ENCODE results near the gene CD70. TPM values are rescaled to one million over a fixed set of nuclear protein-coding genes. Genes with fewer than 3 reads are reported as not detected.
"Not testable (repeated sequence)": the region's sequence is repeated elsewhere in the genome, so short reads cannot be mapped to it uniquely, and the experiment has no call there.

The CD70 gene
- total RNA-seq, result 1 to 10 TPM in 1 of 3 donors, not detected in 2; 1.0 TPM
- long read RNA-seq, donor 1, result 0 reads
- long read RNA-seq, donor 2, result 0 reads

DNA sequence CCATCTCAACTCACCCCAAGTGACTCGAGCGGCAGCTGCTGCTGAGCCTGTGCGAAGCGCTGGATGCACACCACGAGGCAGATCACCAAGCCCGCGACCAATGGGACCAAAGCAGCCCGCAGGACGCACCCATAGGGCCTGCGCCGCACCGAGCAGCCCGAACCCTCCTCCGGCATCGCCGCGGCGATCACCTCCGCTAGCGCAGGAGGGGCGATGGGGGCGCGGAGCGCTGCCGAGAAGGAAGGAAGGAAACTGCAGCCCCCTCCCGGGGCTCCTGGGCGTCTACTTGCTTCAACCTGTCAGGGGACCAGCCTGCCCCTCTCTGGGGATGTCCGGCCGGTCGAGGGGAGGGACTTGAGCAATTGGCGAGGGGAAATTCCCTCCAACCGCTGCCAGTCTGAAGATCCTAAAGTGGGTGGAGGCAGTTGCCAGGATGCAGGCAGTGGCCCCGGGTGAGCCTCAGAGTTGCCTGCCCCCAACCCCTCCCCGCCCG is at the start of gene CD70:
Gene CD70, minus strand, starts transcription at position 324 of the 493 bp plus-strand sequence. Its CDS starts 148 bp downstream, at position 176.
- ATAC-seq, result peak; percentile 66
- intact Hi-C loops (cut with DNase I, micrococcal nuclease), result no loop called here
- Histone ChIP-seq H3K4me1 (ENCODE audit: low read depth) (peaks cover 5% of the 10 kb centered on the region), H3K36me3 (ENCODE audit: low read depth) (no peaks in the 10 kb centered on the region), H3K9me3 (no peaks in the 10 kb centered on the region), H3K4me3 (no peak within 1 kb of the TSS)
- DNase-seq, result peak; percentile 14 to 65 (median 40)
- no peak for TF ChIP-seq CTCF (IDR thresholded peaks at IDR 0.05)

DNA sequence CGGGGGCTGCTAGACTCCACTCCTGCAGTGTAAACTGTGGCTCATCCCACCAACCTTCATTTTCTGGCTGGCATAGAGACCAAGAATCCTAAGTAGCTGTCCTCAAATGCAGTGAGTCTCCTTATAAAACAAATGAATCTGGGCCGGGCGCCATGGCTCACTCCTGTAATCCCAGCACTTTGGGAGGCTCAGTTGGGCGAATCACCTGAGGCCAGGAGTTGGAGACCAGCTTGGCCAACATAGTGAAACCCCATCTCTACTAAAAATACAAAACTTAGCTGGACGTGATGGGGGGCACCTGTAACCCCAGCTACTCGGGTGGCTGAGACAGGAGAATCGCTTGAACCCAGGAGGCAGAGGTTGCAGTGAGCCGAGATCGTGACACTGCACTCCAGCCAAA is 49.4 kb upstream of the CD70 start:
- intact Hi-C loops (cut with DNase I, micrococcal nuclease); H3K36me3 ChIP-seq (ENCODE audit: low read depth); H3K4me3 ChIP-seq; DNase-seq; H3K4me1 ChIP-seq (ENCODE audit: low read depth); H3K9me3 ChIP-seq; ATAC-seq: not testable (repeated sequence)

DNA sequence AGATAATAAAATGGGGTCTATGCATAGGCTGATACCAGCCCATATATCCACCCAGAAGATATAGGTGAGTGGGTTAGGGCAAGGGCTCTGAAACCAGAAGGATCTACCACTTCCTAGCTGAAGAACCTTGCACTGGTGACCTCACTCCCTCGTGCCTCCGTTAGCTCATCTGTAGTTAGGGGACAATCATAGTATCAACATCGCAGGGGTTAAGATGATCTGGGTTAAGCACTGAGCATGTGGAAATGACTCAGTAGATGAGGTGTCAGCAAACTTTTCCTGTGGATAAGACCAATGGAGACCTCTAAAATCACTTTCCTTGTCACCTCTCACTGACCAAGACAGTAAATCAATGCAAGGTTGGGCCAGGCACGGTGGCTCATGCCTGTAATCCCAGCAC is 48.5 kb upstream of the CD70 start:
- H3K9me3 ChIP-seq, result no peaks in the 10 kb centered on the region
- no peak for TF ChIP-seq CTCF (IDR thresholded peaks at IDR 0.05)
- peak; percentile 20 for ATAC-seq
- no peak overlapping the region for H3K4me3 ChIP-seq
- H3K36me3 ChIP-seq (ENCODE audit: low read depth), result no peaks in the 10 kb centered on the region
- H3K4me1 ChIP-seq (ENCODE audit: low read depth), result no peaks in the 10 kb centered on the region
- no peak for DNase-seq
- intact Hi-C loops (cut with DNase I, micrococcal nuclease), result loop anchor here (10.0 kb wide), 2 partner anchors 125 to 225 kb away; no protein-coding TSS in a partner anchor

DNA sequence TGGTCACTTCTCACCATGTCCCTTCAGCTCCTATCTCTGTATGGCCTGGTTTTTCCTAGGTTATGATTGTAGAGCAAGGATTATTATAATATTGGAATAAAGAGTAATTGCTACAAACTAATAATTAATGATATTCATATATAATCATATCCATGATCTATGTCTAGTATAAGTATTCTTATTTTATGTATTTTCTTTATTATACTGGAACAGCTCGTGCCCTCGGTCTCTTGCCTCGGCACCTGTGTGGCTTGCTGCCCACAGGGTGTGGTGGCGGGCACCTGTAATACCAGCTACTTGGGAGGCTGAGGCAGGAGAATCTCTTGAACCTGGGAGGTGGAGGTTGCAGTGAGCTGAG is 42.5 kb upstream of the CD70 start:
- not testable (repeated sequence) for DNase-seq; H3K36me3 ChIP-seq (ENCODE audit: low read depth); H3K9me3 ChIP-seq; H3K4me1 ChIP-seq (ENCODE audit: low read depth); ATAC-seq; H3K4me3 ChIP-seq
- intact Hi-C loops (cut with DNase I, micrococcal nuclease), result loop anchor here (10.0 kb wide), 2 partner anchors 119 to 231 kb away; no protein-coding TSS in a partner anchor

DNA sequence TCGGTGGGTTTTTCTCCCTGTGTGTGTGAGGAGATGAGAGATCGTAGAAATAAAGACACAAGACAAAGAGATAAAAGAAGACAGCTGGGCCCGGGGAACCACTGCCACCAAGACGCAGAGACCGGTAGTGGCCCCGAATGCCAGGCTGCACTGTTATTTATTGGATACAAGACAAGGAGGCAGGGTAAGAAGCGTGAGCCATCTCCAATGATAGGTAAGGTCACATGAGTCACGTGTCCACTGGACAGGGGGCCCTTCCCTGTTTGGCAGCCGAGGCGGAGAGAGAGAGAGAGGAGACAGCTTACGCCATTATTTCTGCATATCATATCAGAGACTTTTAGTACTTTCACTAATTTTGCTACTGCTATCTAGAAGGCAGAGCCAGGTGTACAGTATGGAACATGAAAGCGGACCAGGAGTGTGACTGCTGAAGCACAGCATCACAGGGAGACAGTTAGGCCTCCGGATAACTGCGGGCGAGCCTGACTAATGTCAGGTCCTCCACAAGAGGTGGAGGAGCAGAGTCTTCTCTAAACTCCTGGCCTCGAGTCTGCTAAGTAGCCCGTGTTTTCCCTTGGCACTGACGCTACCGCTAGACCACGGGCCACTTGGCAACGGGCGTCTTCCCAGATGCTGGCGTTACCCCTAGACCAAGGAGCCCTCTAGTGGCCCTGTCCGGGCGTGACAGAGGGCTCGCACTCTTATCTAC is 42.0 kb upstream of the CD70 start:
- not testable (repeated sequence) for H3K36me3 ChIP-seq (ENCODE audit: low read depth); H3K4me3 ChIP-seq; H3K4me1 ChIP-seq (ENCODE audit: low read depth); H3K9me3 ChIP-seq
- DNase-seq, result peak; percentile 75 to 86 (median 84)
- intact Hi-C loops (cut with DNase I, micrococcal nuclease), result loop anchor here (10.0 kb wide), 2 partner anchors 118 to 232 kb away; no protein-coding TSS in a partner anchor
- TF ChIP-seq CTCF (IDR thresholded peaks at IDR 0.05), result peak; percentile 58
- ATAC-seq, result peak; percentile 48

- Histone ChIP-seq H3K36me3 (ENCODE audit: low read depth) (no peaks in the 10 kb centered on the region), H3K4me1 (ENCODE audit: low read depth) (no peaks in the 10 kb centered on the region), H3K9me3 (no peaks in the 10 kb centered on the region), H3K4me3 (no peak overlapping the region)
- ATAC-seq, result peak; percentile 89
- DNase-seq, result peak in 1 of 3 donors; percentile 95
- intact Hi-C loops (cut with DNase I, micrococcal nuclease), result loop anchor here (10.0 kb wide), 2 partner anchors 117 to 233 kb away; no protein-coding TSS in a partner anchor
- peak; percentile 40 for TF ChIP-seq CTCF (IDR thresholded peaks at IDR 0.05)
These were observed 41.2 kb upstream of the CD70 start for GRCh38 chr19:6632002-6632621.

Measured in mucosa of descending colon (tissue), 3 donors.